Thoracic aorta (tissue), 2 donors: ENCODE measurements around the gene SSR4. TPM values are rescaled to one million over a fixed set of nuclear protein-coding genes. Genes with fewer than 3 reads are reported as not detected.

Experiments
- ATAC-seq: fragments of 150-250 bp; one replicate; pipeline ENCODE4 v1.8.0; 2017; ENCODE audit warnings: low read depth; ENCODE audit not compliant: insufficient number of reproducible peaks, low FRiP score
- DNase-seq: peaks from one replicate; pipeline ENCODE4 v3.0.0-alpha.2; 2020; ENCODE audit warnings: low spot score
- H3K27ac ChIP-seq, 2 donors: fragments of 200-600 bp; sonication (generic); 1 replicate in 1 of 2; 2 replicates in 1 of 2; pipeline ENCODE4 v1.5.1; 2016; ENCODE audit warnings: mild to moderate bottlenecking in 2 of 2, moderate library complexity in 2 of 2
- H3K27me3 ChIP-seq: fragments of 200-600 bp; sonication (generic); replicated peaks from 2 replicates; pipeline ENCODE4 v1.6.0; 2016; ENCODE audit warnings: mild to moderate bottlenecking; ENCODE audit not compliant: insufficient read depth
- H3K36me3 ChIP-seq: fragments of 200-600 bp; sonication (generic); one replicate; pipeline ENCODE4 v1.5.1; 2016
- H3K4me1 ChIP-seq, 2 donors: fragments of 200-600 bp; sonication (generic); 1 replicate in 1 of 2; 2 replicates in 1 of 2; pipeline versions ENCODE4 v1.5.1 to v1.6.0; 2016; ENCODE audit warnings: low read depth in 2 of 2, mild to moderate bottlenecking in 1 of 2; ENCODE audit not compliant: control insufficient read depth in 1 of 2
- H3K4me3 ChIP-seq: fragments of 200-600 bp; sonication (generic); 2 replicates; pipeline ENCODE4 v1.5.1; 2016; ENCODE audit warnings: mild to moderate bottlenecking
- H3K9me3 ChIP-seq: fragments of 200-600 bp; sonication (generic); 2 replicates; pipeline ENCODE4 v1.5.1; 2016
- CTCF ChIP-seq: fragments of 200-600 bp; sonication (generic); IDR thresholded peaks from one replicate; pipeline ENCODE4 v1.5.1; 2019; ENCODE audit warnings: antibody characterized with exemption
- total RNA-seq, 2 donors: library from RNA; depleted of rRNA; stranded (reverse); fragments of >200 nt; gene quantifications; one replicate each; pipeline versions ENCODE4 v1.1.0 to v1.2.3, GENCODE V29; 2016

Gene SSR4
- total RNA-seq, 2 donors from 2014 or later, result 103 to 299 TPM

- Histone ChIP-seq H3K27me3 (no peaks in the 10 kb centered on the region), H3K4me1 (peaks cover 0 to 8% of the 10 kb centered on the region in 2 donors), H3K36me3 (no peaks in the 10 kb centered on the region), H3K9me3 (no peaks in the 10 kb centered on the region), H3K4me3 (no peak overlapping the region), H3K27ac (no peak overlapping the region)
- no peak for TF ChIP-seq CTCF
- ATAC-seq (no peak), DNase-seq (no peak)
Measured at GRCh38 chrX:153770601-153771414, 23.7 kb upstream of the SSR4 start.

- Histone ChIP-seq H3K27me3 (no peaks in the 10 kb centered on the region), H3K27ac (no peak overlapping the region), H3K9me3 (no peaks in the 10 kb centered on the region), H3K4me1 (peaks cover 0 to 4% of the 10 kb centered on the region in 2 donors), H3K4me3 (no peak overlapping the region), H3K36me3 (no peaks in the 10 kb centered on the region)
- ATAC-seq (no peak), DNase-seq (no peak)
- TF ChIP-seq CTCF, result no peak
Measured at GRCh38 chrX:153771415-153772315, 22.8 kb upstream of the SSR4 start.

- H3K9me3 ChIP-seq, result no peaks in the 10 kb centered on the region
- H3K4me3 ChIP-seq, result no peak overlapping the region
- H3K4me1 ChIP-seq, result no peaks in the 10 kb centered on the region
- TF ChIP-seq CTCF, result no peak
- ATAC-seq (no peak), DNase-seq (no peak)
- no peaks in the 10 kb centered on the region for H3K36me3 ChIP-seq
- H3K27ac ChIP-seq, result no peak overlapping the region
- no peaks in the 10 kb centered on the region for H3K27me3 ChIP-seq
Measured at GRCh38 chrX:153772316-153773217, 21.9 kb upstream of the SSR4 start.

- H3K9me3 ChIP-seq, result no peaks in the 10 kb centered on the region
- H3K4me3 ChIP-seq, result no peak overlapping the region
- ATAC-seq (no peak), DNase-seq (no peak)
- no peak overlapping the region for H3K27ac ChIP-seq
- TF ChIP-seq CTCF, result no peak
- H3K27me3 ChIP-seq, result no peaks in the 10 kb centered on the region
- H3K4me1 ChIP-seq, result no peaks in the 10 kb centered on the region
- no peaks in the 10 kb centered on the region for H3K36me3 ChIP-seq
Measured at GRCh38 chrX:153773218-153773611, 21.3 kb upstream of the SSR4 start.
